Stimulated activated CD4-positive, alpha-beta T cell treated with anti-CD3 and anti-CD28 coated beads, Interleukin-2, amount 100 ng/mL, for 4 hours (primary cell): ENCODE data around the gene XPA.
"Not testable (repeated sequence)": the region's sequence is repeated elsewhere in the genome, so short reads cannot be mapped to it uniquely, and the experiment has no call there.

Experiments used
- DNase-seq: peaks from one replicate; pipeline ENCODE4 v3.0.0-alpha.2; 2020; ENCODE audit warnings: low read depth

Gene XPA

DNA sequence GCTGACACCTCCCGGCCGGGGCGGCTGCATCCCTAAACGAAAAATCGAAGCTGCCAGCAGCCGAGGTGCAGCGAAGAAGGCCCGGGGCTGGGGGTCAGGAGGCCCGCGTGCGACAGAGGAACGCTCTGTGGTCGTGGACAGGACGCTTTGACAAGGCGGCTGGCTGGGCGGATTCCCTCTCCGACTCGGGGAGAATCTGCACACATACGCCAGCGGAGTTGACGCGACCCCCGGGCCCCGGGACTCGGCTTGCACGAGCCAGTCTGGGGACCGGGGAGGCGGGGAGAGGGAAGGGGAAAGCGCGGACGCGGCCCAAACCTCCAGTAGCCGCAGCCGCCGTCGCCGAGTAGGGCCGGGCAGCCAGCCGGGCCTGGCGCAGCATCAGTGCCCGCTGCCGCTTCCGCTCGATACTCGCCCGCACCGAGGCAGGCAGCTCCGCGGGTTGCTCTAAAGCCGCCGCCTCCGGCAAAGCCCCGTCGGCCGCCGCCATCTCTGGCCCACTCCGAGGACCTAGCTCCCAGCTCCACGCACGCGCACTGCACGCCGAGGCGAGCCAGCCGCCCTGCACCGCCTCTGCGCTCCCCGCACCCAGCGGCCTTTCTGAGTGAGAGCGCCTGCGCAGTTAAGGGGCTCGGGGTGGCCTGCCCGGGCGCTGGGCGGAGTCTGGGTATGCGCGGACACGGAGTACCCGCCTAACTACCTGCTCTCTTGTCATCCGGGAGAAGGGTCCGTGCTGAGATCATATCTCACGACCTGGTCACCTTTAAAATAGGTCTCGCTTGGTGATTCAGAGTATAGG lies at the start of gene XPA:
TSS of gene XPA (minus strand) at position 538 of the 799 bp plus-strand sequence. CDS start at position 490, 48 bp downstream.
- peak; percentile 96 for DNase-seq

DNA sequence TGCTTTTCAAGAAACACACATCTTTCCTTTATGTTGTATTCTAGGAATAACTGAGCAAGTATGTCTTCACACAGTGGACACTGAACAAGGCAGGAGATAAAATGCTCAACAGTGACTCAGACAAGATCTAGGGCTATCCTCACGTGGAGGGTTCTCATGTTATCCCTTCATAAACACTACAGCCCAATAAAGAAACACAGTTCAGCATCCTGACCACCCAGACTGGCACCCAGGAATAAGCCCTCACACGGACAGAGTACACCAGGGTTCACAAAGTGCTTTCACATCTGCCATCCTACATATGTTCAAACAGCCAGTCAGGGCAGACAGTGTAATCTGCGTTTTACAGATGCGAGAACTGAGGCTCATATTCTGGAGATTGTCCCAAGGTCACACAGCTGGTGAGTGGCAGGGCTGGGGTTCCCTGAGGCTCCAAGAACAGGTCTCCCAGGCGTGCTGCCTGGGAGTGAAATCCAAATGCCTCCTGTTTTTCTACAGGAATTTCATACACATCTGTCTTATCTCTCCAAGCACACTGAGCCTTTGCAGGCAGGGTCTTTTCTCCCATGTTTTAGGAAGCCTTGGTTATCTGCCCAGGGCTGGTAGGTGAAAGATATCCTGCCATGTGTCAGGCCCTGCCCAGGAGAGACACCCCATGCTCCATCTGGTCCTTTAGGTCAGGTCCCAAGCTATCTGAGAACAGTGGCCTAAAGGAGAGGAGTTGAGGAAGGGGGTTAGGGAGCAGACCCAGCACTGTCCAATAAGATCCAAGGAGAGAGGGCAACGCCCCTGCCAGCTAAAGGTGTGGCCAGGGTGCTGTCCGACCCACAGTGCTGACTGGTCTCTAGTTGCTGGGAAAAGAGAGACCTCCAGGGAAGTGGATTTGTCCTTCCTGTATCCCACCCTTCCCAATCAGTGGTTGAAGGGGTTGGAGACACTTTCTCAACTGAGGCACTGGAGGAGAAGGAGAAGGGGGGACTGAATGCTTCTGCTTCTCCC lies 47.9 kb upstream of the XPA start:
- DNase-seq = no peak

- DNase-seq = not testable (repeated sequence)
These were observed 46.9 kb upstream of the XPA start for GRCh38 chr9:97744025-97744424.

DNA sequence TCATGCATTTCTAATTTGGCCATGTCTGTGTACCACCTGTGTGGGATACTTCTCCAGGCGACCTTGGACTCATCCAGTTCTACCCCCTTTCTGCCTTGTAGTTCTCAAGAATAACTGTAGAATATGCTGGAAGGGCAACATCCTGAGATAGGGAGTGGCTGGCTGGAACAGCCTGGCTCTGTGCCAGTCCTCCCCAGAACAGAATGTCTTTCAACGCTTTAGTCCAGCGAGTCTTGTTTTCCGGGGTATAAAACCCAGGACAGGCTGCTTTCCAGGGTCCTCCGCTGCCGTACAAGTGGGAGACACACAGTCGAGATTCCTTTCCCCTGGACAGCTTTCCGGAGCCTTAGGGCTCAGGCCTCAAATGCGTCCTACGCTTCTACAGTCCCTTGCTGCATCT lies 45.4 kb upstream of the XPA start:
- no peak for DNase-seq

GRCh38 chr9:97741947-97742346 lies 44.8 kb upstream of the XPA start:
- no peak for DNase-seq

GRCh38 chr9:97740848-97741821 lies 44.0 kb upstream of the XPA start:
- DNase-seq = no peak

DNA sequence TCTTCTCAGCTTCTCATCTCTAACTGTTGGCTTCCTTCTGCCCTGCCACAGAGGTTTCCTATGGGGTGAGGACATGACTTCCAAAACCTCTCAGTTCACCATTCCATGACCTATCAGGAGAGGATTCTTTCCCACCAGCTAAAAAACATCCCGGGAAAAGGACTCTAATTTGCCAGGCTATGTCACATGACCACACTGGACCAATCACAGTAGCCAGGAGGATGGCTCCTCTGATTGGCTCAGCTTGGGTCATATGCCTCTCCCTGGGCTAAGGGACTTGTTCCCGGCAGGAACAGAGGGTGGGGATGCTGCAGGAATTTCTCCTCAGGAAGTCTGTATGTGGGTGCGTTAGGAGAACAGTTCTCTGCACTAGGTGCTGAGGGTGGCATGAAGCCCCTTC lies 40.3 kb upstream of the XPA start:
- DNase-seq = no peak

DNA sequence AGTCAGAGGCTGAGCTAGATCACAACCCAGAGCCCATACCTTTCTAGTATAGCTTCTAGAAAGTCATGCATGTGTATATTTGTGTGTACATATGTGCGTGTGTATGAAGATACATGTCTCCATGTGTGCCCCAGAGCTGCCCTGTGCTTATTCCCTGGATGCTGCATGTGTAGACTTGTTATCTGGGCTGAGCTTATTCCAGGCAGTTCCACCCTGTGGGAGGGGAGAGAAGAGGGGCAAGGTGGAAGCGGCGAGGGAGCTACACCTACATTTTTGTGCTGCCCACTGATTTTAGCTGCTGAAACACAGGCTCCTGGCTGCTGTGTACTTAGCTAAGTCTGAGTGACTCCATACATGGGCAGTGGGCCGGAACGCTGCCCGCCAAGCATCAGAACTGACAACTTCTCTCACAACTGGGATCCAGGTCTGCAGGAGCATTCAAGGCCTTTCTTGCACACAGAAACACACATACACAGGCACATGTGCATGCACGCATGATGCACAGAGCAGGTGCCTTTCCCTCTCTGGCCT lies 38.0 kb upstream of the XPA start:
- DNase-seq = no peak

- DNase-seq = no peak
These were observed 29.6 kb upstream of the XPA start for GRCh38 chr9:97726716-97727115.

DNA sequence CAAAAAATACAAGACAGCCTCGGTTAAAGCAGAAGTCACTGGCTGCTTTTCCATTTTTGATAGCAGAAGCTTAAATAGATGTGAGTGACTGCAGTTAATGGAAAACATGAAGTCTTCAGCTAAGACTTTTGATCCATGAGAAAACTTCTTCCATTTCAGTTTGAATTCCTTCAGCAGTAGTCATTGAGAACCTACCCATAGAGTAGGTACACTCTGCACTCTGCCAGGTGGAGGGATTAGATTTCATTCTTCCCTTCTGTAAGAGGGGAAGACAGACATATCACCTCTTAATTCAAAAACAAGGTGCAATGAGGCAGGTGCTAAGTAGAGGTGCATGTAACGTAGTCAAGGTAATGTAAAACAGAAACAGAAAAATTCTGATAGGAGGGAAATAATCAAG lies 26.7 kb upstream of the XPA start:
- DNase-seq = no peak

DNA sequence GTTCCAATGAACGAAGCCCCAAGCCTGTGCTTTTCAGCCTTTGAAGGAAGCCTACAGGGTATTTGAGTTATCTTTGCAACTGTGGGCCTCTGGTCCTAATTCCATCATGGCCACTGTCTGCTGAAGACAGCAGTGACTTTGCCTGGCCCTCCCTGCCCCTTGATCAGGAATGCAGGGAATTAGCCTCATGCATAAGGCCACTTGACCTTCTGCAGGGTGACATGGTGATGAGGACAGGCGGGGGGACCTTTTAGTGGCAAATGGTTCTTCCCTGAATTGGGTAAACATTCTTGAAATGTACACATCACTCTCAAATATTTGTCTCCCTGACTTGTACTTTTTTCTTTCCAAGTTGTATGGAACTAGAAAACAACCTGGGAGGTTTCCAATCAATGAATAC lies 25.2 kb upstream of the XPA start:
- no peak for DNase-seq

DNA sequence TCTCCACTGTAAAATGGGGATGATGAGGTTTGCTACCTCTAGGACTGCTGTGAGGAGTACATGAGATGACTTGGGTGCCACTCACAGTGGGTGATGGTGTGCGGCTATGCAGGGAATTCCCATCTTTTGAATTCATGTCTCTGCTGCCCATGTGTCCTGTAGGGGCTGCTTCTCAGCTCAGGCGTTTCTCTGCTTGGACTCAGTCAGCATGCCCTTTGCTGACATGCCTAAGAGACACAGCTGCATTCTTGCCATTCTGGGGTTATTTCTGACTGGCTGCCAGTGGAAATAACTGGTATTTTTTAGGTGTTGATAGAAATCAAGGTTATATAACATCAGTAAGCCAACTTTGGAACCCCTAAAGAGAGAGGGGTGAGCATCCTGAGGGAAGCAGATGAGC lies 24.3 kb upstream of the XPA start:
- DNase-seq = no peak

GRCh38 chr9:97717866-97718265 lies 20.7 kb upstream of the XPA start:
- DNase-seq = no peak

DNA sequence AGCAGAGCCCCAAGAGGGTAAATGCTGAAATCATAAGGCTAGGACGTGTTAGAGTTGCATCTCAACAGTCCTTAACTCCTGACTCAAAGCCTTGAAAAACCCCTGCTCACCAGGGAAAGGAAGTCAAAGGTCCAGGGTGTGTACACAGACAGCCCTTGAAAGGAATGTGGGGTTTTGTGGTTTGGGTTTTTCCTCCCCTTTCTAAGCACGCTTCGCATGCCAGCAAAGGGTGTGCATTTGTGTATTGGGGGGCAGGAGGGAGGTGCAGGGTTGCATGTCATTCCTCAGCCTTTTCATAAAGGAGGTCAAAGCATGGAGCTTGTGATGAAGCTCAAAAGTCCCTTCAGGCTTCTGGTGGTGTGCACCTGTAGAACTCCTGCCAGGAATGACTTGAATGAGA lies 17.3 kb upstream of the XPA start:
- no peak for DNase-seq

DNA sequence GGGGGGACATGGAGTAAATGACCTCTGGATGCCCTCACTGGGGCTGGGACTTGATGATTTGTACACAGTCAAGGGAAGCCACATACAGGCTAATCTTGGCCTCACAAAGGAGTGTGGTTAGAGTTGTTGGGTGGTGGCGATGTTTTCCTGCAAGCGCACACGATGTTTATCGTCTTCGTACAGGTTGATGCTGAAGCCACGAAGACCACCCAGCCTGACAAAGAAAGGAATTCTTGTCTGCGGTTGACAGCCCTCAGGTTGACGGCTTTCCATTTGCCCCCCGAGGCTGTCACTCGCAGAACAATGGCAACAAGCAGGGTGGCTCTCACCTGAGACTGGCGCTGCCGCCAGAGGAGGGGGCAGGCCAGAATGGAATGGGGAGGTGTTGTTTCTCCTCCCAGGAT lies 14.1 kb upstream of the XPA start:
- DNase-seq = no peak

GRCh38 chr9:97710356-97711222 lies 13.4 kb upstream of the XPA start:
- DNase-seq = peak; percentile 26

- DNase-seq = no peak
These were observed 9.1 kb upstream of the XPA start for GRCh38 chr9:97706246-97706645.

DNA sequence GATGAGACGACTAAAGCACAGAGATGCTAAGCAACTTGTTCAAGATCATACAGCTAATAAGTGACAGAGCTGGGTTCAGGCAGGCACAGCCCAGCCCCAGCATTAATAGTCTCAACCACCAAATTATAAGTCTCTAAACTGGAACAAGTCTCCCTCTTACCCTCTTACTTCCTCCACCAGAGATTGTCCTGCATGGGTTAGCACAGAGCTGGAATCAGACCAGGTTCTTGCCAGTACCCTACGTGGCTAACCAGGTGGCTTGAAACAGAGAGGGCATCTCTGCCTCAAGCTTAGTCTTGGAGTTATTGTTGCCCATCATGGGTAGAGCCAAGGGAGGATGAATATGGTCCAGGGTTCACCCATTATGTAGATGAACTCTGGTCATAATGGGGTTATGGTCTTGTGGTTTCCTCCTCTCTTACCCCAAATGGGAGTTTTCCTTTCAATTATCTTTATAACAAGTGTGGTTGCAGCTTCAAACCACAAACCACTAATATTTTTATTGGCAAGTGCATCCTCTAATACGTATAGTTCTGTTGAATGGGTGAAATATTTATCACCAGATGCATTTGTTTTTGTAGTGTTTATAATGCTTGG lies 8.3 kb upstream of the XPA start:
- DNase-seq = no peak

DNA sequence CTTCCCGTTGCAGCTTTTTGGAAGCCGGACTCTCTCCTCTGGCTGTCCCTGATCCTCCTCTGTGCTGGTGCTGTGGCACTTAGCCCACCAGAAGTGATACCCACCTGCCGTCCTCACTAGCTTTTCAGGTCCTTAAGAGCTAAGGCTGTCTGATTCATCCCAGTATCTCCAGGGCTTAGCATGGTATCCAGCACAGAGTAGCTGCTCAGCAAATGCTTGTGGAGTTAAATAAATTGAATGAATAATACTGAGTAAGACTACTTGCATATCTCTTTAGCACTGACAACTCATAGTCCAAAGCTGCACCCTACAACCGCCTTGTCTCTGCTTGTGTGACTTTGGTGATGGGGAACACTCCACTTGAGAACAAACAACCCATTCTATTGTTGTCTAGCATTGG lies 7.7 kb upstream of the XPA start:
- no peak for DNase-seq

DNA sequence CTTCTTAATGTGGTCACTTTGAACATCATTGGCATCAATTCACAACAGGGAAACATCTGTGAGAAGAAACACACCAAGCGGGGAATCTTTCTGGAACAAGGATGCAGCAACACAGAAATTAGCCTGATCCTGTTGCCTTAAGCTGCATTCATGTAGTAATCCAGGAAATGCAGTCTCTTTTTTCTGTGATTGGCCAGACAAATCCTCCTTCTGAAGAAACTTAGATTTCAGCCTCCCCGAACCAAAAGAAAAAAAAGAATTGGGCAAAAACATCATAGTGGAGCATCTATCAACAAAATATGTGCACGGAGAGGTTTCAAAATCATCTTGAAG lies 7.2 kb upstream of the XPA start:
- no peak for DNase-seq
